SU-DHL-6 (cell line): ENCODE measurements around the gene C12orf76.

Experiments
- H2AFZ ChIP-seq: fragments of 200-600 bp; sonication (generic); 2 replicates; pipeline ENCODE4 v1.6.1; 2014; ENCODE audit warnings: low read depth, mild to moderate bottlenecking, moderate library complexity, mixed read lengths, antibody characterized with exemption, low read length; ENCODE audit not compliant: severe bottlenecking
- H3F3A ChIP-seq: fragments of 200-600 bp; shearing (Covaris generic); 2 replicates; pipeline ENCODE4 v1.6.0; 2016; ENCODE audit warnings: antibody characterized with exemption, mild to moderate bottlenecking; ENCODE audit not compliant: insufficient read depth
- H3K27ac ChIP-seq: fragments of 200-600 bp; sonication (generic); 2 replicates; pipeline ENCODE4 v1.5.1; 2016; ENCODE audit warnings: low read depth, mild to moderate bottlenecking, low read length, moderate library complexity, mixed read lengths
- H3K27me3 ChIP-seq: fragments of 200-600 bp; sonication (generic), shearing (Covaris generic); 2 replicates; pipeline ENCODE4 v1.6.0; 2014; ENCODE audit warnings: mild to moderate bottlenecking, low read length
- H3K36me3 ChIP-seq: fragments of 200-600 bp; sonication (generic); 2 replicates; pipeline ENCODE4 v1.6.1; 2014; ENCODE audit warnings: mild to moderate bottlenecking, low read length, mixed read lengths
- H3K4me2 ChIP-seq: fragments of 300-600, 200-600 bp; shearing (Covaris generic), sonication (generic); 2 replicates; pipeline ENCODE4 v1.6.0; 2014; ENCODE audit warnings: low read length, low read depth, mild to moderate bottlenecking; ENCODE audit not compliant: poor library complexity, severe bottlenecking
- H3K4me3 ChIP-seq: fragments of 200-600 bp; sonication (generic); 2 replicates; pipeline ENCODE4 v1.5.1; 2014; ENCODE audit warnings: antibody characterized with exemption, low read length, mild to moderate bottlenecking, mixed read lengths; ENCODE audit not compliant: insufficient read depth, poor library complexity, severe bottlenecking
- H3K79me2 ChIP-seq: fragments of 200-600 bp; sonication (generic); 2 replicates; pipeline ENCODE4 v1.6.1; 2014; ENCODE audit warnings: mild to moderate bottlenecking, low read length, moderate library complexity; ENCODE audit not compliant: insufficient read depth
- H3K9ac ChIP-seq: fragments of 200-600 bp; sonication (generic); 2 replicates; pipeline ENCODE4 v1.7.0; 2014; ENCODE audit warnings: mild to moderate bottlenecking, low read length
- H3K9me2 ChIP-seq: fragments of 200-600 bp; sonication (generic); replicated peaks from 2 replicates; pipeline ENCODE4 v1.6.1; 2014; ENCODE audit warnings: low read length; ENCODE audit not compliant: insufficient read depth
- H3K9me3 ChIP-seq: fragments of 200-600 bp; sonication (generic); 2 replicates; pipeline ENCODE4 v1.6.1; 2014; ENCODE audit warnings: low read length, mixed read lengths; ENCODE audit not compliant: insufficient read depth
- H4K20me1 ChIP-seq: fragments of 200-600 bp; sonication (generic); 2 replicates; pipeline ENCODE4 v1.6.1; 2014; ENCODE audit warnings: low read depth, mild to moderate bottlenecking, antibody characterized with exemption, low read length, moderate library complexity, mixed read lengths
- EZH2phosphoT487 ChIP-seq: fragments of 200-600 bp; sonication (generic), shearing (Covaris generic); conservative IDR thresholded peaks from 2 replicates; pipeline ENCODE4 v1.6.1; 2018; ENCODE audit warnings: mild to moderate bottlenecking, antibody characterized with exemption, low read length, moderate library complexity, mixed read lengths
- TF ChIP-seq, protein P1 (sequence below): fragments of 200-600 bp; sonication (generic); IDR thresholded peaks from one replicate; pipeline ENCODE4 v1.5.1; 2017; ENCODE audit warnings: antibody characterized with exemption, mild to moderate bottlenecking, low read length, moderate library complexity; ENCODE audit not compliant: insufficient read depth, poor library complexity, severe bottlenecking

The C12orf76 gene

GRCh38 chr12:109991586-109991985, 56.7 kb downstream of the C12orf76 start:
- no peak overlapping the region for H3K4me2 ChIP-seq
- no peak overlapping the region for H3K27ac ChIP-seq
- H3K27me3 ChIP-seq, result no peaks in the 10 kb centered on the region
- no peaks in the 10 kb centered on the region for H3K9me3 ChIP-seq
- peaks cover 22% of the 10 kb centered on the region for H3F3A ChIP-seq
- no peak overlapping the region for H2AFZ ChIP-seq
- H4K20me1 ChIP-seq, result peaks cover 7% of the 10 kb centered on the region; the same call in 1 of the 2 replicates
- H3K36me3 ChIP-seq, result peaks cover 30% of the 10 kb centered on the region
- H3K9ac ChIP-seq, result no peak overlapping the region
- TF ChIP-seq EZH2phosphoT487, result no peak
- TF ChIP-seq, protein P1, sequence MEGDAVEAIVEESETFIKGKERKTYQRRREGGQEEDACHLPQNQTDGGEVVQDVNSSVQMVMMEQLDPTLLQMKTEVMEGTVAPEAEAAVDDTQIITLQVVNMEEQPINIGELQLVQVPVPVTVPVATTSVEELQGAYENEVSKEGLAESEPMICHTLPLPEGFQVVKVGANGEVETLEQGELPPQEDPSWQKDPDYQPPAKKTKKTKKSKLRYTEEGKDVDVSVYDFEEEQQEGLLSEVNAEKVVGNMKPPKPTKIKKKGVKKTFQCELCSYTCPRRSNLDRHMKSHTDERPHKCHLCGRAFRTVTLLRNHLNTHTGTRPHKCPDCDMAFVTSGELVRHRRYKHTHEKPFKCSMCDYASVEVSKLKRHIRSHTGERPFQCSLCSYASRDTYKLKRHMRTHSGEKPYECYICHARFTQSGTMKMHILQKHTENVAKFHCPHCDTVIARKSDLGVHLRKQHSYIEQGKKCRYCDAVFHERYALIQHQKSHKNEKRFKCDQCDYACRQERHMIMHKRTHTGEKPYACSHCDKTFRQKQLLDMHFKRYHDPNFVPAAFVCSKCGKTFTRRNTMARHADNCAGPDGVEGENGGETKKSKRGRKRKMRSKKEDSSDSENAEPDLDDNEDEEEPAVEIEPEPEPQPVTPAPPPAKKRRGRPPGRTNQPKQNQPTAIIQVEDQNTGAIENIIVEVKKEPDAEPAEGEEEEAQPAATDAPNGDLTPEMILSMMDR, result no peak
- no peak overlapping the region for H3K4me3 ChIP-seq
- no peaks in the 10 kb centered on the region for H3K9me2 ChIP-seq
- H3K79me2 ChIP-seq, result peaks cover 83% of the 10 kb centered on the region
